GM18861 (cell line): ENCODE results near the gene ATP2C2.

Experiments
- ATAC-seq: cut with Tn5 transposase; IDR thresholded peaks from one replicate; pipeline ENCODE4 v1.9.1; 2021; ENCODE audit not compliant: unreplicated experiment

Gene ATP2C2

DNA sequence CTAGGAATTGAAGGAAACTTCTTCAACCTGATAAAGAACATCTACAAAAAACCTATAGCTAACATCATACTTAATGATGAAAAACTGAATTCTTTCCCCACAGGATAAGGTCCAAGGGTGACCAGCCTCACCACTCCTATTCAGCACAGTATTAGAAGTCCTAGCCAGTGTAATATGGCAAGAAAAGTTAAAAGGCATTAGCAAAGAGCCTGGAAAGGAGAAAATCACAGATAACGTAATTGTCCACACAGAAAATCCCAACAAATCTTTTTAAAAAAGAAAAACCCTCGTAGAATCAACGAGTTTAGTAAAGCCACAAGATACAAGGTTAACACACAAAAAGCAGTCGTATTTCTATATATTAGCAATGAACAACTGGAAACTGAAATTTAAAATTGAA is 98.4 kb downstream of the ATP2C2 start:
- no peak for ATAC-seq

- no peak for ATAC-seq
Measured at GRCh38 chr16:84467256-84467655, 98.9 kb downstream of the ATP2C2 start.

- ATAC-seq: no peak
Measured at GRCh38 chr16:84467709-84468108, 99.4 kb downstream of the ATP2C2 start.

DNA sequence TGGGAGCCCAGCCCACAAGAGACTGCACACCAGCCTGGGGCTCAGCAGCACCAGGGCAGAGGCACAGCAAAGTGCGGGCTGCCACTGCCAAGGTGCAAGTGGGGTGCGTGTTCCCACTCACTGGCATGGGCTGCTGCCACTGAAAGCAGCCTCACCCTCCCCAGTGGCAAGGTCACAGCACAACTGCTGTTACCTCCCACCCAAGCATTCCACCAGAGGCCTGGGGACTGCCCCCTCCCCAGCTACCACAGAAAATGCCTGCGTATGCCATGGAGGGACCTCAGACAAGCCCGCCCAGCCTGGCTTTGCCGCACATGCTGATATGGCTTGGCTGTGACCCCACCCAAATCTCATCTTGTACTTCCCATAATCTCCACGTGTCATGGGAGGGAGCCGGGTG is 103.0 kb downstream of the ATP2C2 start:
- ATAC-seq: no peak

- ATAC-seq: no peak
Measured at GRCh38 chr16:84471966-84472365, 103.6 kb downstream of the ATP2C2 start.

DNA sequence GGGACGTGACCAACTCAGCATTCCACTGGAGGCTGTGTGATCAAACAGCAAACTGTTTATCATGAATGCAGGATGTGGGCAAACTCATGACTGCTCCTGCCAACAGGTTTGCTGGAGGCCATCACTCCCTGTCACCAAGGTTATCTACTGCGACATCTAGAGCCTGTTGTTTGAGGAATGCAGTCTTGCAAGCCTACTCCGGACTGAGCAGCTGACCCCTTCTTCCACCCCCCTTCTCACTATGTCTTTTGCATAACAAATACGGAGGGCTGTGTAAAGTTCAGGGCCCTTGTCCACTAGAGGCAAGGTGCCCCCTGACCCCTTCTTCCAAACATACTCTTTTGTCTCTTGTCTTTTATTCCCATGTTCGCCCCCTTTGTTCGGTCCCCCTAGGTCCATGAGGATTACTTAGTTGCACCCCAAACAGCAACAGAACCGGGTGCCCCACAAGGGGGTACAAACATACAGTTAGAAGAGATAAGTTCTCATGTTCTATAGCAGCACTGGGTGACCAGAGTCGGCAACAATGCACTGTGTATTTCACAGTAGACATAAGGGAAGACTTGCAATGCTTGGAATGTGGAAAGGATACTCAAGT is 107.4 kb downstream of the ATP2C2 start:
- ATAC-seq: no peak

DNA sequence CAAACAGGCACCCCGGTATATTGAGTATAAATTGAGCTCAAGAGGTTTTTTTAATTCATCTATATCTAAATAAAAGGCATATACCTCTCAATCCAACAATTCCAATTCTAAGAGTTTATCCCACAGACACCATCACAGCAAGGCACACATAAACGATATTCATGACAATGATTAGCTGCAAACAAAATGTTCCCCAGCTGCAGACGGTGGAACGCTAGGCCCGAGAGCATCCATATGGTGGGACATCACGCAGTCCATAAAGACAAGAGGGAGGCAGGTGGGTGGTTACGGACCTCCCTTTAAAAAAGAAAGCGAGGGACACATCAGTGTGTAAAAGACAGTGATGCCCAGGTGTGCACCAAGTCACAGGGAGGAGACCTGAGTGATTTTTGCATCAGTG is 108.1 kb downstream of the ATP2C2 start:
- no peak for ATAC-seq

- ATAC-seq: no peak
Measured at GRCh38 chr16:84477661-84478060, 109.3 kb downstream of the ATP2C2 start.

- no peak for ATAC-seq
Measured at GRCh38 chr16:84478172-84478947, 110.0 kb downstream of the ATP2C2 start.

DNA sequence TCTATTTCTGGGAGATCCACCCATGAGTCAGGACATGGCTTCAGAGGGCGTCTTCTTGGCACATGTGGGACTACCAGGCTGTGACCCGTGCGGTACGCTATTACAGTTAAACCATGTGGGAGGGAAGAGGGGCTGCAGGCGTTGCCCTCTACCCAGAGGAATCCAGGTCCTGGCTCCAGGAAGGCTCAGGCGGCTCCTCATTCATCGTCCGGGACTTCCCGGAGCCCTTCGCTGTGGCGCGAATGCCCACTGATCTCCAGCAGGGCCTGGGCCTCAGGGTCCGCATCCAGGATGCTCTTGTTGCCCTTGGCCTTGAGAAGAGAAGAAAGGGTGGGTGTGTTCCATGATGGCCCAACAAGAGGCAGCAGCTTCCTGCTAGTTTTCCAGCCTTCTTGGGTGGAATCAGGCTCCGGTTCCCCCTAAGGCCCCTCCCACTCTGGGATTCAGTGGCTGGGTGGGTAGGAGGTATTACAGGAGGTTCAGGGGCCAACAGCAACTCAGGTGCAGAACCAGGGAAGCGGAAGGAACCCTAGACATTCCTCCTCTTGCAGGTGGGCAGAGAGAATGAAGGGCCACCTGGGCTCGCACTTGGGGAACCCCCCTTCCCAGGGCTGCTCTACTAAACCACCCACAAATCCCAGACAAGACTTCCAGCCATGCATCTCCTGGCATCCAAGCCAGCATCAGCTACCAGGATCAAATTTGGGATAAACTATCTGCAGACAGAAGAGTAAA is 111.5 kb downstream of the ATP2C2 start:
- no peak for ATAC-seq

- ATAC-seq: no peak
Measured at GRCh38 chr16:84481051-84481735, 112.9 kb downstream of the ATP2C2 start.

GRCh38 chr16:84482001-84482891 is 113.9 kb downstream of the ATP2C2 start:
- ATAC-seq: no peak

DNA sequence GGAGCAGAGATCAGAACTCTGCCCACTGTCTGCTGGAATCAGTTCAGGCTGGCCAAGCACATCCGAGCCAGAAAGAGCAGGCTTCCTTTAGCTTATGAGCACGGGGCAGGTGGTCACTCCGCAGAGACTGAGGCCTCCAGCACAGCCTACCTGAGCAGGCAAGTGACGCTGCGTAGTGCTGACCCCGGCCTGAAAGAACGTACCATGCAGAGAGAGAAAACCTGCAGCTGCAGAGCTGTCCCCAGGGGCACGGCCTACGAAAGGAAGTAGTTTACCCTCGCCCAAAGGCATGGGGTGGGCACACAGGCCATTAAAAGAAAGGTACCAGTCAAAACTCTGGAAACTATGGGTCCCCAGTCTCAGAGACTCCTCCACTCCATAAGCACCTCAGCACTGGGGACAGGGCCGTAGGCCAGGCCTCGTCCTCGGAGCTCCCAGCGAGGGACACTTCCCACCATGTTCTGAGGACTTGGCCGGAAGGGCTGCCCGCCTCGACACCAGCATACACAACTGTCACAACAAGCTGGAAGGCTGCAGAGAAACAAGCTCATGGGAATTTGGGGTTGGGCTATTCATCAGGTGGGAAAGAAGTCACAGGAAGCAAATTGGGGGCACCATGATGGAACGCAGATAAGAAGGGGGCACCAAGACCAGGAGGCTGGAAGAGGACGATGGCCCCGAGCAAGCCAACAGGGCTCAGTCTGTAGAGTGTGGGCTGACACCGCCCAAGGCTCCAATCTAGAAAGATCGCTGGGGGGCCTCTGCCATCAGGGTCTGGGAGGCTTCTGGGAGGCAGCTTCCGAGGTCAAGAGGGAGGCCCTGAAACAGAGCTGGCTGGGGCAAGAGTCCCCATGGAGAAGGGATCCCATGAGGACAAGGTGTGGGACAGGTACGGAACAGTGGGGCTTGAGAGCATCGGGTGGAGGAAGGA is 114.9 kb downstream of the ATP2C2 start:
- no peak for ATAC-seq

GRCh38 chr16:84483882-84484565 is 115.7 kb downstream of the ATP2C2 start:
- no peak for ATAC-seq

DNA sequence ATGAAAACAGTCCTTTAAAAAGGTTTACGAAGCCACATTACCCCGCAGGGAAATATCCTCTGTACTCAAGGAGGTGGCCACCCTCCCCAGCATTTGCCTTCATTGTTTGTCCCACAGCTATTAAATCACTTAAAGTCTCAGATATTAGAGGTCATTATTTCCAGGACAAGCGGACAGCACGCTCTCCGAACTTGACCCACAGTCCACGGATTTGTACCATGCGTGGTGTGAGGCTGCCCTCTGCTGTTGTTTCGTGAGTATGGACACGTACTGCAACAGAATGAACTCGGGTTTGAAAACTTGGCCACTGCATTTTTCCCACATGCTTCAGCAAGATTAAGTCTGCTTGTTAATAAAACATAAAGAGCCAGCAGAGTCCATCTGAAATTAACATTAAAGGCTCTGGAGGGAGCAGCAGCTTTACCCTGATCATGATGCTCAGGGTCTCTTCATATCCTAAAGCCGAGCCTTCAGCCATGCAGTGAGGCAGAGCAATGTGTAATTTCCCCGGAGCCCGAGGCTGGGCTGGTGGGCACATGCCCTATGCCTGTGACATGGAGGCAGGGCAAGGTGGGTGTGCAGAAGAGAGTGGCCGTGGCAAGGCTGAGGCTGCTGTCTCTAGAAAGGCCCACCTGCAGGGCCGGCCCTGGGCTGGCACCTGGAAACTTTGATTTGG is 116.4 kb downstream of the ATP2C2 start:
- ATAC-seq: no peak

GRCh38 chr16:84485255-84486010 is 117.1 kb downstream of the ATP2C2 start:
- no peak for ATAC-seq

GRCh38 chr16:84486126-84486525 is 117.8 kb downstream of the ATP2C2 start:
- ATAC-seq: no peak
